Measurements from ENCODE around the gene NOL4.
"Not testable (repeated sequence)": the region's sequence is repeated elsewhere in the genome, so short reads cannot be mapped to it uniquely, and the experiment has no call there.

The NOL4 gene, protein sequence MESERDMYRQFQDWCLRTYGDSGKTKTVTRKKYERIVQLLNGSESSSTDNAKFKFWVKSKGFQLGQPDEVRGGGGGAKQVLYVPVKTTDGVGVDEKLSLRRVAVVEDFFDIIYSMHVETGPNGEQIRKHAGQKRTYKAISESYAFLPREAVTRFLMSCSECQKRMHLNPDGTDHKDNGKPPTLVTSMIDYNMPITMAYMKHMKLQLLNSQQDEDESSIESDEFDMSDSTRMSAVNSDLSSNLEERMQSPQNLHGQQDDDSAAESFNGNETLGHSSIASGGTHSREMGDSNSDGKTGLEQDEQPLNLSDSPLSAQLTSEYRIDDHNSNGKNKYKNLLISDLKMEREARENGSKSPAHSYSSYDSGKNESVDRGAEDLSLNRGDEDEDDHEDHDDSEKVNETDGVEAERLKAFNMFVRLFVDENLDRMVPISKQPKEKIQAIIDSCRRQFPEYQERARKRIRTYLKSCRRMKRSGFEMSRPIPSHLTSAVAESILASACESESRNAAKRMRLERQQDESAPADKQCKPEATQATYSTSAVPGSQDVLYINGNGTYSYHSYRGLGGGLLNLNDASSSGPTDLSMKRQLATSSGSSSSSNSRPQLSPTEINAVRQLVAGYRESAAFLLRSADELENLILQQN

DNA sequence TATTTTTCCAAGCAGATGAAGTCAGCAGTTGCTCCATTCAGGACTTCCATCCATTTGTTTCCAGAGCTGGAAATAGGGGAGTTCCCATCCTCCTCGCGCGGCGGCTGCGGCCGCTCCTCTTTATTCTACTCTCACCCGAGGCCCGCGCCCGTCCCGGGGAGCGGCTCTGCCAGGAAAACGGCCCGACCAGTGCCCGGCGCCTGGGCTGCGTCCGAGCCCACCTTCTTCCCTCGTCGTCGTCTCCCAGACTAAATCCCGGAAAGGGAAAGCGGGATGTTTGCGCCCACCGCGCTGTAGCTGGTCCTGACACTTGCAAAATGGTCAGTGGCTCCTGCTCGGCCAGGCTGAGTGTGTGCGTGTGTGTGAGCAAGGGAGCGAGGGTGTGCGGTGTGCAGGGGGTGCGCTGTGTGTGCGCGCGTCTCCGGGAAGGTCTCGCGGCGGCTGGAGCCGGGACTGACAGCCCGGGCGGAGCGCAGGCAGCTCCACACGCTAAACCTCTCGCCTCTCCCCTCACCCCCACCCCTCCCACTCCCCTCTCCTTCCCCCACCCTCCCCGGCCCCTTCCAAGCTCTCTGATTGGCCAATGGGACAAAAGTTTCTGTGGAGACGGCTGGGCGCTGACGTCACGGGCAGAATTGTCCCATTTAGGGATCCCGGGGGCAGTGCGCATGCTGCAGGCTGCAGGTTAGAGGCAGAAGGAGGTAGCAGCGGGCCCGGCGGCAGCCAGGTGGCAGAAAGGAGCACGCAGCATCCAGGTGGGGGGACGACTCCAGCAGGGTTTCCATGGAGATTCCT is at the start of gene NOL4:
Gene NOL4 (minus strand): TSS at position 491 of the 795 bp plus-strand sequence. CDS start 1,660 bp downstream, outside the sequence.
- DNase-seq: peak; percentile 93

DNA sequence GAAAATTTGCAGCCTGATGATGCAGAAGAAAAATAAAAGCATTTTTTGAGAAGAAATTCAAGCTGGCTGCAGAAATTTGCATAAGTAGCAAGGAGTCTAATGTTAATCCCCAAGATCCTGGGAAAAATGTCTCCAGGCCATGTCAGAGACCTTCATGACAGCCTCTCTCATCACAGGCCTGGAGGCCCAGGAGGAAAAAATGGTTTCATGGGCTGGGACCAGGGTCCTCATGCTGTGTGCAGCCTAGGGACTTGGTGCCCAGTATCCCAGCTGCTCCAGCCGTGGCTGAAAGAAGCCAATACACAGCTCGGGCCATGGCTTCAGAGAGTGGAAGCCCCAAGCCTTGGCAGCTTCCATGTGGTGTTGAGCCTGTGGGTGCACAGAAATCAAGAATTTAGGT is 41.3 kb upstream of the NOL4 start:
- not testable (repeated sequence) for DNase-seq

DNA sequence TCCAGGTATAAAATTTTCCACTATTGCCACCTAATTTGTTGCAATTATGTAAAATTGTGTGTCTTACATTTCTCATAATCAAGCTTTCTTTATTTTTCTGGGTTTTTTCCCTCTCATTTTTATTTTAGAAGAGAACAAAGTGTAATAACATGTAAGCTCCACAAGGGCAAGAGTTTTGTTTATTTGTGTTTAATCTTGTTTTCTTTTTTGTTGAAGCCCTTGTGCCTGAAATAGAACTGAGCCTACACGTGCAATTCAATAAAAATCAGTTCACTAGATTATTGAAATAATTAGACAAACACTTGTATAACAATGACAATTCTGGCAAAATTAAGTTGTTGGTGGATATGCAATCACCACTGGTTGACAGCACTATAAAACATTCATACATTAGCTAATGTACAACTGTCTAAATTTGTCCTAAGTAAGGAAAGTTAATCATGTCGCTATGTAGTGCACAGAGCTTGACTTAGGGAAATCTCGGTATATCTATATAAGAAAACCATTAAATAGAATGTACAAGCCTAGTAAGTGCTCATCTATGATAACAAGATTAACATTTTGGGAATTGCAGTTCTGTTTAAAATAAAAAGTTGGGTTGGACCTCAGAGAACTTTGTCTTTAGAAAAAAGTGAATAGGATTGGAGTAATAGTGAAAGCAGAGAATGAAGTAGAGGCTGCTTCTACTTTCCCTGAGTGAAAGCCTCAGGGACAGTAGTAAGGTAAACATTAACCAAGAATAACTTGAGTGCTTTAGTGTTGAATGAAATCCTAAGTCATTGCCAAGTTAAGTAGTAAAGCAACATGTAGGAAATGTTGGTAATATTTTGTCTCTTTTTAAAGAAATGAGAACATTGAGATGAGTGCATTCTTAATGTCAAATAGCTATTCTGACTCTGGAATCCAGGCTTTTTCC is 37.4 kb upstream of the NOL4 start:
- no peak for DNase-seq

- DNase-seq: no peak
Observed at GRCh38 chr18:34258176-34258575, 33.5 kb upstream of the NOL4 start.

DNA sequence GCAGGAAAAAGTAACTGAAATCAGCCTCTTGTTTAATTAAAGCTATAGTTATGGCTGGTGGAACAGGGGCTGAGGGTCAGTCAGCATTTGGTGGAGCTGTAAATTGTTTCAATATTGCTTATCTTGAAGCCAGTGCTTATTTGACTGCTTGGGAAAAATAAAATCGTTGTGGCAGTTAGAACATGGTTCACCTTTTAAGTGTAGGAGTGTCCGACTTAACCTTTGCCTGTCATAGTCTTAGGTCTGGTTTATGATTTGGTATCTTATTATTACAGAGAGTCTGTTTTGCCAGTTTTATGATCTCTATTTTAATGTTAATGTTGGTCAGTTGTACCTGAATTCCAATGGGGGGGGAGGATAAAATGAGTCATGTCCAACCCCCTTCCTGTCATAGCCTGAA is 27.2 kb upstream of the NOL4 start:
- DNase-seq: no peak

GRCh38 chr18:34248727-34249126 is 24.0 kb upstream of the NOL4 start:
- no peak for DNase-seq

- DNase-seq: no peak
Observed at GRCh38 chr18:34242739-34243138, 18.0 kb upstream of the NOL4 start.

GRCh38 chr18:34233781-34234388 is 9.2 kb upstream of the NOL4 start:
- DNase-seq: not testable (repeated sequence)

DNA sequence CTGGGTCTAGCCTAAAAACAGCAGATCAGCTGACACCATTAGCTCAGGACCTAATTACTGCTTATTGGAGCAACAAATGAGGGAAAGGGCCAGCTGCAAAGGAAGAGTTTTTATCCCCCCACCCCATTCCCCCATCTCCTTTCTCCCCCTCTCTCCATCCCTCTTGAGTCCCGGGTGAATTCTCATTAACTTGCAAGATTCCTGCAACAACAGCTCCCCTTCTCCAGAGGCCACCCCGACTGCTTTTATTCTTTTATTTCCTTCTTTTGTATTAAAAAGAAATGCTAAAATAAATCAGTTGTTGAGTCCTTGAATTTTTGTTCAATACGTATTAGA is 473 bp upstream of the NOL4 start:
- DNase-seq: no peak

DNA sequence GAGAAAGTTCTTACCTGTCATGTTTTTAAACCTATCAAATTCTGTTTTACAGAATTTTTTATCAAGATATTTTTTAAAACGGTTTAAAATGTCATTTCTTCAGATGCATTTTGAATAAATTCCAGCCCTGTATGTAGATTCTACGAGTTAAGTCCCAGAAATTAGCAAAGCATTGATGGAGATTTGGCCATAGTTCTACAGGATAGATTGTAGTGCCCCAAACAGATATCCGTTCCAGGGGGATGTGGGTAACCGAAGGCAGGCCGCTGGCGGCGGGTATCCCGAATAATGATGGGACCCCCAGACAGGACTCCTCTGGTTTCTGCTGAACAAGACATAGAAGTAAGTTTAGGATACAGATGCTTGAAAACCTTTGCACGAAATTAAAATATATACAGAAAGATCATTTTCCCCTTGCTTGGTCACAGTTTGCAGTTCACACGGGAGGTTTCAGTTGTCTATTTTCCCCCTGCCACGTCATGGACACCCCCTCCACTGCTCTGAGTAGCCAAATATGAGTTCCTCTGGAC is 755 bp downstream of the NOL4 start:
- no peak for DNase-seq

GRCh38 chr18:34223164-34223892 is 1.4 kb downstream of the NOL4 start:
- DNase-seq: peak; percentile 50

GRCh38 chr18:34222307-34223163 is 2.2 kb downstream of the NOL4 start:
- DNase-seq: peak; percentile 58

DNA sequence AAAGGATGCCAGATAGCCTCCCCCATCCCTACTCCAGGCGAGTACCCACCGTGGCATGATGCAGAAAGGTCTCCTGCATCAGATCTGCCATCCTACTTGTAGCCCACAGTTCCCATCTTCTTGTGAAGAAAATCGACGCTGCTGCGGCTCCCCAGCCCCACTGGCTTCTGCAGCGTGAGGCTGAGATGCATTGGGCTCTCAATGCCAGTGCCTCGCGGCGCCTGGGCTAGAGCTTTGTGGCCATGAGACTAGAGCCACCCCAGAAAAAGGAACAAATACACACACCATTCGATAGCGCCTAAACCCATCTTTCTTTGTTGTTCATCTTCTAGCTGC is 2.8 kb downstream of the NOL4 start:
- DNase-seq: no peak

DNA sequence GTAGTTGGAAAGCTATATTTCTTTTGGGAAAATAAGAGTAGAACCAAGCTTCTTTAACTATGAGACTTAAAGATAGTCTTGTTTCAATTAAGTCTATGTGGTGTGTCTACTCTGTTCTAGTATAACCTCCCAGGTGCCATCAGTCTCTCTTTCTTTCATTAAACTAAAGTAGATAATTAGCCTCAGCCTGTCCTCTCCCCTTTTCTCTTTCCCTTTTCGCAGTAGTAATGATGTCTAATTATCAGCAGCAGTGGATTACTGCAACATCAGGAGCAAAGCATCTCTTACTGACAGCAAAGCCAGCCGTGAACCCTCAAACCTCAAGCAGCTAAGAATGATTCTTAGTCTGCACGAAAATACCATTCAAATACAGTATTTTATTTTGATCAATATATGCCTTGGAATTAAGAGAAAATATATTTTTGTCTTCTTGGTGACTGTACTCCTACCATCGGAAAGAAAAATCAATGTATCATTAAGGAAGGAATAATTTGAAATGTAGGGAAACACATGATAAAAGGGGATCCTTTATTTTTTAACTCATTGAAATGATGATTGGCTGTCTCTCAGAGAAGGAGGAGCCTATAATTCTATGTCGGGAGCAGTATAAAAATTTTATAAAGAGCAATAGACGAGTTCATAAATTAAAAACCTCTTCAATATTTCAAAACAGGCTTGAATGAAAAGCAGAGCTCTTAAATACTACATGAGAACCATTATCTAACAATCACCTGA is 4.5 kb downstream of the NOL4 start:
- no peak for DNase-seq

GRCh38 chr18:34219651-34220050 is 5.1 kb downstream of the NOL4 start:
- DNase-seq: peak; percentile 83

DNA sequence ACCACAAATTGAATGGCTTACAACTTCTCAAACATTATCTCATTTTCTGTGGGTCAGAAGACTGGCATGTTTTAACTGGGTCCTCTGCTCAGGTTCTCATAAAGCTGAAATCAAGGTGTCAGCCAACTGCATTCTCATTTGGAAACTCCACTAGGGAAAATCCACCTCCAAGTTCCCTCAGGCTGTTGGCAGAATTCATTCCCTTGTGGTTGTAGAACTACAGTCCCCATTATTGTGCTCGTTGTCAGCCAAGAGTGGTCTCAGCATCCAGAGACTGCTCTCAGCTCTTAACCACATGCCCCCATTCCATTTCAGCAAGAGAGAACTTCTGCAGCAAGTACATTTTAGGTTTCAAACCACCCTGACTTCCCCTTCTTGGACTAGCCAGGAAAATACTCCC is 12.2 kb downstream of the NOL4 start:
- no peak for DNase-seq

DNA sequence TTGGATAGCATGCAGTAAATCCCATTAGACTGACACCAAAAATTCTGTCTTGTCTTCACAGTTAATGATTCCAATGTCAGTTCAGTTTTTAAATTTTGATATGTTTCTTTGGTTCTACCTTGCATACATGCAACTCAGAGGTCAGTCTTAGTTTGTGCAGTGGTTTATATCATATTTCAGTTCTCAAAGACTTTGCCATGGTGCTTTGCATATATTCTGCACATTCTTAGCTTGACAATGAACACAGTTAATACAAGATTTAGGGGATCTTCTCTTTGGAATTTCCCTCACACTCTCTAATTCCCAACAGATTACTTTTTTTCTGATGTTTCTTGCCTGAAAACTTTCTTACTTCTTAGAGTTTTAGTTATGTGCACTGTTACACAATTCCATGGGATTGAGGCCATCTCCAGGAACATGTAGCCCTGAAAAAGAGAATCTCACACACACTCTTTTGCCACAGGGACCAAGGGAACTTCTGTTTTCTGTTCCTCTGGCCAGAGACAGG is 17.3 kb downstream of the NOL4 start:
- DNase-seq: no peak

- no peak for DNase-seq
Observed at GRCh38 chr18:34203866-34204265, 20.8 kb downstream of the NOL4 start.

DNA sequence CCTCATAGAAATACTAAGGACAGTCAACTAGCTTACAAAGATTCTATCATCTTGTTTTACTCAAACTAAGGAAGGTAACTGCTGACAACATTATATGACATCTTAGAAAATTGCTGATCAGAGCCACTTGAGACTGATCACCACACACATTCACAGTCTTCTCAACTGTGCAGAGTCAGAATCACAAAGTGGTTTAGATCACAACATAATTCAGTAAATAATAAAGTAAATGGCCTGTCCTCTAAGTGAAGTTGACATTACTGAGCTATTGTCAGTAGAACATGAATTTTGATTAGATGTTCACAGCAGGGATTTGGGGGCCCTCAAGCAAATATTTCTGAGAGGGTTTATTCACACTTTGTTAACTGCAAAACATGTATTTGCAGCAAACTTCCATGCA is 28.5 kb downstream of the NOL4 start:
- DNase-seq: no peak

All from DMS153 (cell line).